Lung (tissue), 12 donors: ENCODE measurements around the gene OSBPL2. TPM values are rescaled to one million over a fixed set of nuclear protein-coding genes. Genes with fewer than 3 reads are reported as not detected.

Experiments used
- ATAC-seq: fragments of 200-7000 bp; cut with Tn5 transposase; one replicate; pipeline ENCODE4 v1.9.1; 2020; ENCODE audit warnings: moderate number of reproducible peaks; ENCODE audit not compliant: insufficient read depth, low FRiP score
- DNase-seq, 3 donors: peaks; one replicate each; pipeline ENCODE4 v3.0.0-alpha.2; 2013 to 2017
- H3K27ac ChIP-seq, 2 donors: one replicate each; pipeline ENCODE4 v1.5.1; 2013; ENCODE audit warnings: mild to moderate bottlenecking in 2 of 2, moderate library complexity in 2 of 2, control low read depth in 1 of 2, inconsistent platforms in 1 of 2, low read depth in 1 of 2, low read length in 1 of 2
- H3K27me3 ChIP-seq, 3 donors: one replicate each; pipeline ENCODE4 v1.5.1; 2013; ENCODE audit warnings: low read length in 2 of 3; ENCODE audit not compliant: control insufficient read depth in 3 of 3, insufficient read depth in 3 of 3
- H3K36me3 ChIP-seq, 4 donors: one replicate each; pipeline ENCODE4 v1.5.1; 2013; ENCODE audit warnings: low read length in 4 of 4, mild to moderate bottlenecking in 1 of 4, moderate library complexity in 1 of 4; ENCODE audit not compliant: control insufficient read depth in 4 of 4, insufficient read depth in 4 of 4
- H3K4me1 ChIP-seq, 5 donors: one replicate each; pipeline ENCODE4 v1.5.1; 2013; ENCODE audit warnings: low read length in 5 of 5, mild to moderate bottlenecking in 2 of 5, moderate library complexity in 1 of 5; ENCODE audit not compliant: control insufficient read depth in 5 of 5, insufficient read depth in 5 of 5
- H3K4me3 ChIP-seq: one replicate; pipeline ENCODE4 v1.5.1; 2013; ENCODE audit warnings: mild to moderate bottlenecking, control low read depth, moderate library complexity
- H3K9ac ChIP-seq, 2 donors: one replicate each; pipeline ENCODE4 v1.5.1; 2013; ENCODE audit warnings: low read length in 2 of 2, control low read depth in 1 of 2; ENCODE audit not compliant: insufficient read depth in 1 of 2
- H3K9me3 ChIP-seq, 4 donors: one replicate each; pipeline ENCODE4 v1.5.1; 2013; ENCODE audit warnings: low read length in 3 of 4, mild to moderate bottlenecking in 1 of 4, moderate library complexity in 1 of 4; ENCODE audit not compliant: control insufficient read depth in 4 of 4, insufficient read depth in 3 of 4
- WGBS, 2 donors: extraction: QIAGEN DNeasy Blood & Tissue Kit; methylation state at CpG; one replicate each; pipeline ENCODE4 v1.1.7; 2013; 5-methylcytosine and 5-hydroxymethylcytosine counted together
- polyA plus RNA-seq, 2 donors: library from polyadenylated mRNA; stranded (reverse); fragments of 200-250 nt; gene quantifications; one replicate each; pipeline ENCODE4 v1.2.1, GENCODE V29; 2013
- total RNA-seq, 2 donors: library from RNA; depleted of rRNA in 1 of 2; stranded (reverse); fragments of >200 nt in 1 of 2; gene quantifications; one replicate each; pipeline ENCODE4 v1.2.1, GENCODE V29; 2014 to 2021
- TF ChIP-seq, protein P1 (sequence below): IDR thresholded peaks from 2 replicates; pipeline ENCODE4 v1.5.1; 2012; ENCODE audit warnings: mild to moderate bottlenecking; ENCODE audit errors: control extremely low read depth, extremely low read depth
- donor health status: control.
- donor health status: control.
- donor health status: Bipolar disorder and iron deficiency.
- donor health status: healthy.
- donor health status: DM: yes; HTN: yes; CAD: no.

The OSBPL2 gene
- total and polyA plus RNA-seq, 4 donors, result 13.2 to 48.0 (median 27.7) TPM

DNA sequence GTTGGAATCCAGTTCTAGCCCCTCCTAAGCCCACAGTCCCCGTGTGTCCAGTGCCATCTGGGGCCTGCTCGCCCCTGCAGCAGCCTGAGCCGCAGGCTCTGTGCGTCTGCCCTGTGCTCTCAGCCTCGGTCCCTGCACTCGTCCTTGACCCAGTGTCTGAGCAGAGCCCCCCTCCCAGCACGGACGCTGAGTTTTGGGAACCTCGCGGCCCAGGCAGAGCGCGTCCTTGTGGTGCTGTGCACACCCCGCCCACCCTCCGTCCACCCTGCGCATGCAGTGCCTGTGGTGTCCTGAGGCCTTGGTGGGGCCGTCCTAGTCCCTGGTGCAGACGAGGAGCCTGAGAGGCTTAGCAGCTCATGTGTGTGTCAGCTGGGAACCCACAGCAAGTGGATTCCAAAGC lies 31.6 kb downstream of the OSBPL2 start:
- Histone ChIP-seq H3K9ac (no peak overlapping the region), H3K27me3 (no peaks in the 10 kb centered on the region), H3K4me1 (peaks cover 0 to 2% (median 0%) of the 10 kb centered on the region in 5 donors), H3K27ac (no peak overlapping the region), H3K9me3 (peaks cover 0 to 4% (median 0%) of the 10 kb centered on the region in 4 donors), H3K4me3 (no peak overlapping the region), H3K36me3 (peaks cover 6 to 43% (median 17%) of the 10 kb centered on the region in 4 donors)
- DNase-seq (no peak), ATAC-seq (no peak)
- WGBS, 2 donors, result 94% methylated on average over 17 of the region's 17 CpGs
- TF ChIP-seq, protein P1, sequence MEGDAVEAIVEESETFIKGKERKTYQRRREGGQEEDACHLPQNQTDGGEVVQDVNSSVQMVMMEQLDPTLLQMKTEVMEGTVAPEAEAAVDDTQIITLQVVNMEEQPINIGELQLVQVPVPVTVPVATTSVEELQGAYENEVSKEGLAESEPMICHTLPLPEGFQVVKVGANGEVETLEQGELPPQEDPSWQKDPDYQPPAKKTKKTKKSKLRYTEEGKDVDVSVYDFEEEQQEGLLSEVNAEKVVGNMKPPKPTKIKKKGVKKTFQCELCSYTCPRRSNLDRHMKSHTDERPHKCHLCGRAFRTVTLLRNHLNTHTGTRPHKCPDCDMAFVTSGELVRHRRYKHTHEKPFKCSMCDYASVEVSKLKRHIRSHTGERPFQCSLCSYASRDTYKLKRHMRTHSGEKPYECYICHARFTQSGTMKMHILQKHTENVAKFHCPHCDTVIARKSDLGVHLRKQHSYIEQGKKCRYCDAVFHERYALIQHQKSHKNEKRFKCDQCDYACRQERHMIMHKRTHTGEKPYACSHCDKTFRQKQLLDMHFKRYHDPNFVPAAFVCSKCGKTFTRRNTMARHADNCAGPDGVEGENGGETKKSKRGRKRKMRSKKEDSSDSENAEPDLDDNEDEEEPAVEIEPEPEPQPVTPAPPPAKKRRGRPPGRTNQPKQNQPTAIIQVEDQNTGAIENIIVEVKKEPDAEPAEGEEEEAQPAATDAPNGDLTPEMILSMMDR, result no peak

DNA sequence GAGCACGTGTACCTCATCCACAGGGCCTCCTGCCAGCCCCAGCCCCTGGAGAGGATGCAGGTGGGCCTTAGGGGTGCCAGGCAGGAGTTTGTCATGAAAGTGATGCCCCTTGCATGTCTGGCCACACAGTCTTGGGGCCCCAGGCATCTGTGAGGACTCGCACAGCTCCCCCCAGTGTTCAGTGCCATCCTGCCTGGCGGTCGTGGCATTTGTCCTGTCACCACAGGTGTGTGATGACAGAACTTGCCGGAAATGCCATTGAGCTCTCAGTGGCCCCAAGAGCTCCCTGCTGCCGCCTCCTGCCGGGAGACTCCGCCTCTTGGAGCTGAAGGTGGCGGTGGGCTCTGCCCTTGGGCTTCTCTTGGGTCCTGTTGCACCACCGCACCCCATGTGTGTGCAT lies 33.9 kb downstream of the OSBPL2 start:
- H3K9ac ChIP-seq, result no peak overlapping the region
- no peaks in the 10 kb centered on the region for H3K9me3 ChIP-seq
- H3K27ac ChIP-seq, result no peak overlapping the region
- no peak overlapping the region for H3K4me3 ChIP-seq
- TF ChIP-seq, protein P1, result no peak
- no peak for ATAC-seq
- DNase-seq, result no peak
- H3K36me3 ChIP-seq, result peaks cover 4 to 42% (median 7%) of the 10 kb centered on the region in 4 donors
- no peaks in the 10 kb centered on the region for H3K4me1 ChIP-seq
- H3K27me3 ChIP-seq, result no peaks in the 10 kb centered on the region
- WGBS, 2 donors, result 91 to 93% methylated on average over 10 of the region's 10 CpGs

GRCh38 chr20:62273416-62273815 lies 35.1 kb downstream of the OSBPL2 start:
- H3K27ac ChIP-seq, result no peak overlapping the region
- TF ChIP-seq, protein P1, result no peak
- no peak overlapping the region for H3K4me3 ChIP-seq
- no peaks in the 10 kb centered on the region for H3K27me3 ChIP-seq
- H3K4me1 ChIP-seq, result no peaks in the 10 kb centered on the region
- no peak overlapping the region for H3K9ac ChIP-seq
- H3K9me3 ChIP-seq, result no peaks in the 10 kb centered on the region
- peaks cover 4 to 40% (median 7%) of the 10 kb centered on the region in 4 donors for H3K36me3 ChIP-seq
- ATAC-seq, result no peak
- DNase-seq, result no peak
- WGBS, 2 donors, result 97 to 98% methylated on average over 18 of the region's 18 CpGs

- no peak overlapping the region for H3K27ac ChIP-seq
- no peak overlapping the region for H3K9ac ChIP-seq
- no peaks in the 10 kb centered on the region for H3K9me3 ChIP-seq
- 91 to 92% methylated on average over 13 of the region's 13 CpGs for WGBS, 2 donors
- DNase-seq (no peak), ATAC-seq (no peak)
- H3K36me3 ChIP-seq, result peaks cover 4 to 45% (median 11%) of the 10 kb centered on the region in 4 donors
- H3K4me3 ChIP-seq, result no peak overlapping the region
- TF ChIP-seq, protein P1, result no peak
- H3K27me3 ChIP-seq, result no peaks in the 10 kb centered on the region
- no peaks in the 10 kb centered on the region for H3K4me1 ChIP-seq
These were observed 36.1 kb downstream of the OSBPL2 start for GRCh38 chr20:62274332-62274950.
